Prostate gland (tissue), 2 donors: Measurements from ENCODE around the gene NLGN4X. TPM values are rescaled to one million over a fixed set of nuclear protein-coding genes. Genes with fewer than 3 reads are reported as not detected.
A peak's percentile ranks its signal among the peaks of the same experiment; 100 is the strongest.

Source experiments
- DNase-seq: peaks from one replicate; pipeline ENCODE4 v3.0.0-alpha.2; 2019; ENCODE audit warnings: low spot score
- H3K27ac ChIP-seq, 2 donors: fragments of 200-600 bp; sonication (generic); 2 replicates each; pipeline ENCODE4 v1.5.1; 2017 to 2019
- H3K27me3 ChIP-seq: fragments of 200-600 bp; sonication (generic); replicated peaks from 2 replicates; pipeline ENCODE4 v1.5.1; 2019; ENCODE audit not compliant: insufficient read depth
- H3K36me3 ChIP-seq, 2 donors: fragments of 200-600 bp; sonication (generic); 1 replicate in 1 of 2; 2 replicates in 1 of 2; pipeline versions ENCODE4 v1.5.1 to v1.8.1; 2017 to 2019
- H3K4me1 ChIP-seq: fragments of 200-600 bp; sonication (generic); replicated peaks from 2 replicates; pipeline ENCODE4 v1.5.1; 2019
- H3K4me3 ChIP-seq, 2 donors: fragments of 200-600 bp; sonication (generic); 2 replicates each; pipeline ENCODE4 v1.5.1; 2017 to 2019
- H3K9me3 ChIP-seq: fragments of 200-600 bp; sonication (generic); 2 replicates; pipeline ENCODE4 v1.5.1; 2017
- POLR2A ChIP-seq: fragments of 450-650 bp; IDR thresholded peaks from one replicate; pipeline ENCODE4 v1.6.1; 2016; ENCODE audit warnings: antibody characterized with exemption, mild to moderate bottlenecking
- POLR2AphosphoS5 ChIP-seq: sonication (generic); formaldehyde crosslinking; IDR thresholded peaks from one replicate; pipeline ENCODE4 v1.6.1; 2017; ENCODE audit warnings: antibody characterized with exemption
- WGBS: methylation state at CpG from one replicate; pipeline ENCODE4 v1.1.5; 2018; 5-methylcytosine and 5-hydroxymethylcytosine counted together
- intact Hi-C: fragments of 100-400 bp; cut with DNase I; formaldehyde crosslinking; loops from one replicate; pipeline ENCODE4 v1.14.2; 2022
- total RNA-seq, 2 donors: library from RNA; depleted of rRNA; stranded (reverse); fragments of >200 nt; gene quantifications; one replicate each; pipeline ENCODE4 v1.1.0, GENCODE V29; 2016
- TF ChIP-seq, protein P1 (sequence below), 4 experiments: fragments of 200-600 bp in 2 of 4; fragments of 450-650 bp in 2 of 4; sonication (generic) in 2 of 4; IDR thresholded peaks; 1 replicate in 3 of 4; 2 replicates in 1 of 4; pipeline ENCODE4 v1.5.1; 2016 to 2019; ENCODE audit warnings: antibody characterized with exemption in 4 of 4, mild to moderate bottlenecking in 2 of 4, moderate library complexity in 2 of 4

The NLGN4X gene
- total RNA-seq, 2 donors from 2014 or later = 0.36 to 13.2 TPM

DNA sequence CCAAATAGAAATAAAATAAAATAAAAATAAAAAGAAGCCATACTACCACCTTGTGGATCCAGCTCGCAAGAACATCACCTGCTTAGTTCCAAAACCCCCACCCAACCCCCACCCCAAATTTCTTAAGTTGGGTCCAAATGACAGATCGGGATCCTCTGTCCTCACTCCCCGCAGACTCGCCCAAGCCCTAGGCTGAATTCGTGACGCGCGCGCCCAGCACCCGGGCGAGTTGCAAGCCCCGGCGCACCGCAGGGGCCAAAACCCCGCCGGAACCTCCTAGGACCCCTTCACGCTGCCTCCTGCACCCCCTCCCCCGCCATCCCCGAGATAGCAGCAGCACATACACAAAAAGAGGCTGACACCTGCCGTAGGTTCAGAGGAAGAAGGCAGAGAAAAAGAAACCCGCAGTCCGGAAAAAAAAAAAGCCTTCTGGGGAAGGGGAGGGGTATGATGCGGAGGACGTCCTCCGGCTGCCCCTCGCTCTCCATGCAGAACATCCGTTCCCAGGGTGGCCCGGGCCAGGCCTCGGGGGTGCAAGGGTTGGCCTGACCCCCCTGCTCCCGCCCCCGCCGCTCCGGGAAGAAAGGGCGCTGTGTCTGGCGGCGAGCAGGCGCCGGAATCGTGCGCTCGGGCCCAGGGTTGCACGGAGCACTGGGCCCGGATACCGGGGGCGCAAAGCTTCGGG, 2.6 kb downstream of the NLGN4X start:
- H3K4me1 ChIP-seq = no peaks in the 10 kb centered on the region
- TF ChIP-seq POLR2AphosphoS5 (no peak), POLR2A (no peak)
- TF ChIP-seq, protein P1, sequence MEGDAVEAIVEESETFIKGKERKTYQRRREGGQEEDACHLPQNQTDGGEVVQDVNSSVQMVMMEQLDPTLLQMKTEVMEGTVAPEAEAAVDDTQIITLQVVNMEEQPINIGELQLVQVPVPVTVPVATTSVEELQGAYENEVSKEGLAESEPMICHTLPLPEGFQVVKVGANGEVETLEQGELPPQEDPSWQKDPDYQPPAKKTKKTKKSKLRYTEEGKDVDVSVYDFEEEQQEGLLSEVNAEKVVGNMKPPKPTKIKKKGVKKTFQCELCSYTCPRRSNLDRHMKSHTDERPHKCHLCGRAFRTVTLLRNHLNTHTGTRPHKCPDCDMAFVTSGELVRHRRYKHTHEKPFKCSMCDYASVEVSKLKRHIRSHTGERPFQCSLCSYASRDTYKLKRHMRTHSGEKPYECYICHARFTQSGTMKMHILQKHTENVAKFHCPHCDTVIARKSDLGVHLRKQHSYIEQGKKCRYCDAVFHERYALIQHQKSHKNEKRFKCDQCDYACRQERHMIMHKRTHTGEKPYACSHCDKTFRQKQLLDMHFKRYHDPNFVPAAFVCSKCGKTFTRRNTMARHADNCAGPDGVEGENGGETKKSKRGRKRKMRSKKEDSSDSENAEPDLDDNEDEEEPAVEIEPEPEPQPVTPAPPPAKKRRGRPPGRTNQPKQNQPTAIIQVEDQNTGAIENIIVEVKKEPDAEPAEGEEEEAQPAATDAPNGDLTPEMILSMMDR (IDR thresholded peaks at IDR 0.05) = no peak
- H3K9me3 ChIP-seq = no peaks in the 10 kb centered on the region
- H3K36me3 ChIP-seq = no peaks in the 10 kb centered on the region
- H3K4me3 ChIP-seq = peak overlapping the region in 1 of 2 donors; percentile 15
- no peaks in the 10 kb centered on the region for H3K27me3 ChIP-seq
- intact Hi-C loops = no loop called here
- no peak overlapping the region for H3K27ac ChIP-seq
- DNase-seq = no peak
- WGBS = 0% methylated on average over 23 of the region's 46 CpGs

DNA sequence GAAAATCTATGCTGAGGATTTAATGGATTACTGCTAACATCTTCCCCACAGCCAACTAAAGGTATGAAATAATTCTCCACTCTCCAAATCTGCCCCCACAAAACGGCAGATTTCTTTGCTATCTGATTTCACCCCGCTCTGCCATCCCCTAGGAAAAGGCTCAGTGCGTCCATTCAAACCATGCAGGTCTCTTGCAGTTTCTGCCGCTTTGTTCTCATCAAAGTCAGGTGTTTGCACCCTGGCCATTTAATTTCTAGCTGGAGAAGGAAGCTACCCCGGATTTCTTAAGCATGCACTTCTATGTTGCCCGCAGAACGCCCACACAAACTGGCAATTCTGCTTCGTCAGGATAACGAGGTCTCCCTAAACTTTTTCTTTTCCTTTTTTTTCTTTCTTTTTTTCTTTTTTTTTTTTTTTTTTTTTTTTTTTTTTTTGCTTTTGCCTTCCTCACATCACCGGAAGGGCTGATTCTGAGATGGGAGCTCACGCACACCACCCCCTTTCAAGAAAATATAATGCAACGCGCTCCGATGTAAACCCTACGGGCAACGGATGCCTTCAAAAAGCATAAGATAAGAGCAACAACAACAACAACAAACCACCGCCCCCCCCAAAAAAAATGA, 3.3 kb downstream of the NLGN4X start:
- no peak for DNase-seq
- H3K4me1 ChIP-seq = no peaks in the 10 kb centered on the region
- no peak overlapping the region for H3K4me3 ChIP-seq

GRCh38 chrX:6223516-6223915, 5.2 kb downstream of the NLGN4X start:
- no peaks in the 10 kb centered on the region for H3K9me3 ChIP-seq
- 39% methylated on average over 3 of the region's 3 CpGs for WGBS
- TF ChIP-seq POLR2AphosphoS5 (no peak), POLR2A (no peak)
- TF ChIP-seq, protein P1 (IDR thresholded peaks at IDR 0.05) = no peak
- intact Hi-C loops = no loop called here
- no peak for DNase-seq
- no peak overlapping the region for H3K27ac ChIP-seq
- no peaks in the 10 kb centered on the region for H3K36me3 ChIP-seq
- H3K27me3 ChIP-seq = no peaks in the 10 kb centered on the region
- no peaks in the 10 kb centered on the region for H3K4me1 ChIP-seq
- H3K4me3 ChIP-seq = no peak overlapping the region

More for the DNA sequence above, 3.3 kb downstream of the NLGN4X start:
- no peaks in the 10 kb centered on the region for H3K36me3 ChIP-seq
- H3K9me3 ChIP-seq = no peaks in the 10 kb centered on the region
- TF ChIP-seq POLR2AphosphoS5 (no peak), POLR2A (no peak)
- TF ChIP-seq, protein P1 (IDR thresholded peaks at IDR 0.05) = no peak
- intact Hi-C loops = no loop called here
- no peaks in the 10 kb centered on the region for H3K27me3 ChIP-seq
- 14% methylated on average over 17 of the region's 17 CpGs for WGBS
- H3K27ac ChIP-seq = no peak overlapping the region

DNA sequence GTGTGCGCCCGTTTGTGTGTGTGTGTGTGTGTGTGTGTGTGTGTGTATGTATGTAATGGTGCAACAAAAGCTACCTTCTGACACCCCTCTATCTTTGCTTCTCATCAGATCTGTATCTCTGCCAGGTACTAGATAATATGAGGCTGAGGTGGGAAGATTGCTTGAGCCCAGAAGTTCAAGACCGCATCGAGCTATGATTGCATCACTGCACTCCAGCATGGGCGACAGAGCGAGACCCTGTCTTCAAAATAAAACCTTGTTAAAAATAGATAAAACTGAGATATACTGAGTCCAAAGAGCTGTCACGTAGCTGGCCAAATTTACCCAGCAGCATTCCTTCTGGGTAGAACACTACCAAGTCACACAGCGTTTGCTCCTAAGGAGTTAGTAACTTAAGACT, 18.4 kb downstream of the NLGN4X start:
- intact Hi-C loops = no loop called here
- WGBS = 77% methylated on average over 8 of the region's 8 CpGs
- no peak overlapping the region for H3K27ac ChIP-seq

More for the DNA sequence above, 18.4 kb downstream of the NLGN4X start:
- DNase-seq = no peak
- H3K9me3 ChIP-seq = no peaks in the 10 kb centered on the region
- H3K27me3 ChIP-seq = no peaks in the 10 kb centered on the region
- TF ChIP-seq, protein P1 (IDR thresholded peaks at IDR 0.05) = no peak
- TF ChIP-seq POLR2A (no peak), POLR2AphosphoS5 (no peak)
- H3K4me3 ChIP-seq = no peak overlapping the region
- no peaks in the 10 kb centered on the region for H3K4me1 ChIP-seq
- no peaks in the 10 kb centered on the region for H3K36me3 ChIP-seq
